Peyer's patch (tissue), 4 donors: ENCODE data around the gene MICALL1.

Source experiments
- POLR2A ChIP-seq, 2 donors: fragments of 450-650 bp; IDR thresholded peaks; one replicate each; pipeline ENCODE4 v1.5.1; 2017; ENCODE audit warnings: antibody characterized with exemption in 2 of 2, mild to moderate bottlenecking in 2 of 2, moderate library complexity in 2 of 2
- TF ChIP-seq, protein P1 (sequence below), 6 experiments: fragments of 450-650 bp in 4 of 6; fragments of 200-600 bp in 2 of 6; sonication (generic) in 1 of 6; IDR thresholded peaks; one replicate each; pipeline ENCODE4 v1.5.1; 2017 to 2019; ENCODE audit warnings: antibody characterized with exemption in 6 of 6, mild to moderate bottlenecking in 3 of 6, moderate library complexity in 1 of 6

DNA sequence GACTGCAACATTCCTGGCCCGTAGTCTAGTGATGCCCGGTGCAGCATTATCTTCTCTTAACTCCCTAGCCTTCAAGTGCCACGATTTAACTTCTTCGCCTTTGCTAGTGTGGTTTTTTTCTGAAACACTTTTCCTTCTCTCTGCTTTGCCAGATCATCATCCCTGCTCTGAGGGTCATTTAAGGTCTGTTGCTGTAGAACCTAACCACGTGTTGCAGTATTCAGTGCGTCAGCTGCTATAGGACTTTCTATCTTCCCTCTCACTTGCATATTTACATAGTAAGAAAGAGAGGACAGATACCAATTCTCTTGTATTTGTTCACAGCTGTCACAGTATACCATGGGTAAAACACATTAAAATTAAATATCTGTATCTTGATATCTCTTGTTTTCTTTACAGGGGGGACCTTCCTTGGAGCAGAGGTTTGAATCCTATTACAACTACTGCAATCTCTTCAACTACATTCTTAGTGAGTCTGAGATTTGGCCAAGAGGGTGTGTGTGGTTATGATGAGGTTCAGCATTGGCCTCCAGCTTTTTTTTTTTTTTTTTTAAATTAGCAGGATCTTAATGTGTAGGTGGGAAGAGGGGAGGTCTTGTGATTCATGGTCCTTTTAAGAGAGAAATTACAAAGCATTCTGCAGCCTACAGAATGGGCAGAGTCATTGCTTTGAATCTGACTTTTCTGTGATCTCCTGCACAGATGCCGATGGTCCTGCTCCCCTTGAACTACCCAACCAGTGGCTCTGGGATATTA, 43.3 kb upstream of the MICALL1 start:
- TF ChIP-seq, protein P1, sequence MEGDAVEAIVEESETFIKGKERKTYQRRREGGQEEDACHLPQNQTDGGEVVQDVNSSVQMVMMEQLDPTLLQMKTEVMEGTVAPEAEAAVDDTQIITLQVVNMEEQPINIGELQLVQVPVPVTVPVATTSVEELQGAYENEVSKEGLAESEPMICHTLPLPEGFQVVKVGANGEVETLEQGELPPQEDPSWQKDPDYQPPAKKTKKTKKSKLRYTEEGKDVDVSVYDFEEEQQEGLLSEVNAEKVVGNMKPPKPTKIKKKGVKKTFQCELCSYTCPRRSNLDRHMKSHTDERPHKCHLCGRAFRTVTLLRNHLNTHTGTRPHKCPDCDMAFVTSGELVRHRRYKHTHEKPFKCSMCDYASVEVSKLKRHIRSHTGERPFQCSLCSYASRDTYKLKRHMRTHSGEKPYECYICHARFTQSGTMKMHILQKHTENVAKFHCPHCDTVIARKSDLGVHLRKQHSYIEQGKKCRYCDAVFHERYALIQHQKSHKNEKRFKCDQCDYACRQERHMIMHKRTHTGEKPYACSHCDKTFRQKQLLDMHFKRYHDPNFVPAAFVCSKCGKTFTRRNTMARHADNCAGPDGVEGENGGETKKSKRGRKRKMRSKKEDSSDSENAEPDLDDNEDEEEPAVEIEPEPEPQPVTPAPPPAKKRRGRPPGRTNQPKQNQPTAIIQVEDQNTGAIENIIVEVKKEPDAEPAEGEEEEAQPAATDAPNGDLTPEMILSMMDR (IDR thresholded peaks at IDR 0.05) = no peak
- no peak for TF ChIP-seq POLR2A (IDR thresholded peaks at IDR 0.05)
